T-helper 2 cell (primary cell): ENCODE measurements around the gene ZNF609.
"Not testable (repeated sequence)": the region's sequence is repeated elsewhere in the genome, so short reads cannot be mapped to it uniquely, and the experiment has no call there.

Source experiments
- DNase-seq, 5 experiments: peaks; one replicate each; pipeline versions ENCODE4 v3.0.0 to v3.0.0-alpha.2; 2012 to 2022

ZNF609 gene

GRCh38 chr15:64623347-64623996 lies 163.1 kb downstream of the ZNF609 start:
- DNase-seq: peak in 2 of 5 experiments; percentile 7 to 52

- DNase-seq: peak in 1 of 5 experiments; percentile 48
Observed at GRCh38 chr15:64624242-64624641, 163.9 kb downstream of the ZNF609 start.

- no peak for DNase-seq
Observed at GRCh38 chr15:64629063-64629462, 168.7 kb downstream of the ZNF609 start.

GRCh38 chr15:64630396-64631107 lies 170.2 kb downstream of the ZNF609 start:
- DNase-seq: no peak

GRCh38 chr15:64632639-64633038 lies 172.3 kb downstream of the ZNF609 start:
- not testable (repeated sequence) for DNase-seq

- DNase-seq: no peak
Observed at GRCh38 chr15:64633332-64633731, 173.0 kb downstream of the ZNF609 start.

- DNase-seq: peak in 2 of 5 experiments; percentile 36 to 83
Observed at GRCh38 chr15:64634027-64634426, 173.6 kb downstream of the ZNF609 start.

GRCh38 chr15:64634576-64635498 lies 174.5 kb downstream of the ZNF609 start:
- DNase-seq: peak in 2 of 5 experiments; percentile 22 to 81

GRCh38 chr15:64635499-64636495 lies 175.4 kb downstream of the ZNF609 start:
- DNase-seq: no peak

- no peak for DNase-seq
Observed at GRCh38 chr15:64636556-64636955, 176.2 kb downstream of the ZNF609 start.

GRCh38 chr15:64637412-64637811 lies 177.0 kb downstream of the ZNF609 start:
- DNase-seq: no peak

- DNase-seq: not testable (repeated sequence)
Observed at GRCh38 chr15:64639744-64640143, 179.4 kb downstream of the ZNF609 start.

- DNase-seq: no peak
Observed at GRCh38 chr15:64640146-64640871, 179.9 kb downstream of the ZNF609 start.

GRCh38 chr15:64642875-64643274 lies 182.5 kb downstream of the ZNF609 start:
- DNase-seq: no peak

GRCh38 chr15:64643685-64644084 lies 183.3 kb downstream of the ZNF609 start:
- no peak for DNase-seq

GRCh38 chr15:64644811-64645210 lies 184.4 kb downstream of the ZNF609 start:
- not testable (repeated sequence) for DNase-seq

- no peak for DNase-seq
Observed at GRCh38 chr15:64645995-64646394, 185.6 kb downstream of the ZNF609 start.

GRCh38 chr15:64647367-64647766 lies 187.0 kb downstream of the ZNF609 start:
- DNase-seq: no peak

GRCh38 chr15:64650552-64650951 lies 190.2 kb downstream of the ZNF609 start:
- DNase-seq: no peak

- peak in 3 of 5 experiments; percentile 6 to 53 (median 31) for DNase-seq
Observed at GRCh38 chr15:64651601-64652191, 191.3 kb downstream of the ZNF609 start.

- no peak for DNase-seq
Observed at GRCh38 chr15:64653757-64654156, 193.4 kb downstream of the ZNF609 start.
